GM23248 (cell line): ENCODE measurements around the gene C11orf68.

ENCODE experiments used
- EZH2 ChIP-seq: fragments of 200-600 bp; sonication (generic); IDR thresholded peaks from 2 replicates; pipeline ENCODE4 v1.6.1; 2018; ENCODE audit warnings: antibody characterized with exemption, mild to moderate bottlenecking; ENCODE audit not compliant: insufficient read depth, poor library complexity, severe bottlenecking
- EZH2phosphoT487 ChIP-seq: fragments of 200-600 bp; sonication (generic); IDR thresholded peaks from 2 replicates; pipeline ENCODE4 v1.6.1; 2018; ENCODE audit warnings: antibody characterized with exemption, moderate library complexity, mild to moderate bottlenecking, low read depth; ENCODE audit not compliant: insufficient read depth

DNA sequence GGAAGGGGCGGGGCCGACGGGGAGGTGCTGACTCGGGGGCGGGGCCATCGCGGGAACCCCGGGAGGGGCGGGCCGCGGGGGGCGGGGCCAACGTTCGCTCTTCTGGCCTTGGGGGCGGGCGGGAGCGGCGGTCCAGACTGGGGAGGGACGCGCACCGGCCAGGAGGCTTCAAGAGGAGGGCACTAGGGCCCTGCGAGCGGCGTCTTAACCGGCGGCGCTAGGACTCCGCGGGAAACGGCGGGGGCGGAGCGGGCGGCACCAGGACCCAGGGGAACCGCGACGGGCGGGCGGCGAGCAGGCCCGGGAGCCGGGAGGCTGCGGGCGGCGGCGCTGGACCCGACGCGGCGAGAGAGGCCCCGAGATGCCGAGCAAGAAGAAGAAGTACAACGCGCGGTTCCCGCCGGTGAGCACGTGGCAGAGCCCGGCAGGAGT, 295 bp upstream of the C11orf68 start, which contains the start of gene DRAP1:
- TF ChIP-seq EZH2 (no peak), EZH2phosphoT487 (no peak)
